NCI-H2227 treated with DMSO at 0.1 percent for 48 hours (cell line): Measurements from ENCODE around the gene DVL1.

Source experiments
- DNase-seq: peaks from one replicate; lab custom pipeline; 2025; lab: John Stamatoyannopoulos, UW

Gene DVL1

DNA sequence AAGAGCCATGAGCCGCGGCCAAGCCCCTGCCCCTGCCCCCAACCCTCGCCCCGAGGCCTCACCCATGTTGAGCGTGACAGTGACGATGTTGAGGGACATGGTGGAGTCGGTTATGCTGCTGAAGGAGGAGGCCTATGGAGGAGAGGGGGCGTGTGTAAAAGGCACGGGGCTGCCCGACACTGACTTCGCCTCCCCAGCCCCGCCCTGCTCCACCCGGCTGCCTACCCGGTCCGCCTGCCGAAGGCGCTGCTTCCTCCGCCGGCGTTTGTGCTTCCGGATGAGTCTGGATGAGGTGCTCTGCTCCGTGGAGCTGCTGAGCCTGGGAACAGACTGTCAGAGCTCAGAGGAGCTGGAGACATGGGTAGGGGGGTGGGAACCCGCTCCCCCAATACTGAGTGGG, 9.0 kb downstream of the DVL1 start:
- no peak for DNase-seq

DNA sequence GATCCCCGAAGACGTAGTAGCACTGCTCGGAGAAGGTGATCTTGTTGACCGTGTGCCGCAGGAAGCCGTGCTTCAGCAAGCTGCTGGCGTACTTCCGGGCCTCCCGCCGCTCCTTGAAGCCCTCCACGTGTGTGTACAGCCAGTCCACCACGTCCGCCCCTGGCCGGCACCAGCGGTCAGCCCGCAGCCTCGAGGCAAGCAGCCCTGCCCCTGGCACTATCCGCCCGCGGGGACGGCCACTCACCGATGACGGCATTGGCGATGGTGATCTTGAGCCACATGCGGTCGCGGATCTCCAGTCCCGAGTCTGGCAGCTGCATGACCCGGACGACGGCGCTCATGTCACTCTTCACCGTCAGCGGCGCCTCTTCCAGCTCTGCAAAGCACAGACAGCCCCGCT, 10.9 kb downstream of the DVL1 start:
- no peak for DNase-seq

DNA sequence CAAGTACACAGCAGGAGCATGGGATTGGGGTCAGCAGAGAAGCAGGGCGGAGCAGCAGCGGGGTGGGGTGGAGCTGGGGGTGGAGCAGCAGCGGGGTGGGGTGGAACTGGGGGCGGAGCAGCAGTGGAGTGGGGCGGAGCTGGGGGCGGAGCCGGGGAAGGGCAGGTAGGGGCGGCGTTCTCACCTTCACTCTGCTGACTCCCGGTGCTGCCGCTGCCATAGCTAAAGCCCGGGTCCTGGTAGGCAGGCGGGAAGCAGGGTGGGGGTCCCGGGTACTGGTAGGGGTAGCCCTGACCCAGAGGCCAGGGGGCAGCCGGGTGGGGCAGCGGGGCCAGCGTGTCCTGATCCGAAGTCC, 11.4 kb downstream of the DVL1 start:
- no peak for DNase-seq

DNA sequence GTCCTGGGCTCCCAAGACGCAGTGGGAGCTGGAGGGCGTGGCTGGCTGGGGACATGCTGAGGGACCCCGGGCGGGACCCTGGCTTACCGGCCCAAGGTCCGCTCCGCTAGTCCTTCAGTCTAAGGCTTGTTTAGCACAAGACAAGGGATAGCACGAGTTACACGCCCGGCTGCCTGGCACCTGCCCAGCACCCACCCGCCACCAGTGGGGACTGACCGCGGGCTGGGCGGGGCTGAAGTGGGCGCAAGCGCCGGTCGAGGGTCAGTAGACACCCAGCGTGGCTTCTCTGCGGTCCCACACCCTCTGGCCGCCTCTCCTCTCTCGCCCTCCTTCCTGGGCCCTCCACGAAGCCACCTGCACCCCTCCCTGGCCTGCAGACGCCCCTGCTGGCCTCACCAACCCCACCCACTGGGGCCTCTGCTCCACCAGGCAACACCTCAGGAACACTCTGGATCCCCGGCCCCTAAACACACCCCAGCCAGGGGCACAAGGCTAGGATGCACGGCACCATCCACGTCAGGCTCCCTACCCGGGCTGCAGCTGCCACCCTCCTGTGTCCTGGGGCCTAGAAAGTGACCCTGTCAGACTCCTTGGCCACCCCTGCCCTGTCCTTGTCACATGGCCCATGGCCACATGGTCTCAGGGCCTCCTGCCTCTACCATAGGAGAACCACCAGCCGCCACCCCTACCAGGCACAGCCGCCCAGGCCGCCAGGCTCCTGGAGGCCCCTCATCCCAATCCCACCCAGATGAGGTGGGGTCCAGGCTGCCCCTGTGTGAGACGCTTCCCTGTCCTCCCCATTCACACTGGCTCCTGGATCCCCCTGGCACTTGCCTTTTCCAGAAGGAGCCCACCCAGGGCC, 12.1 kb downstream of the DVL1 start:
- DNase-seq, result no peak

DNA sequence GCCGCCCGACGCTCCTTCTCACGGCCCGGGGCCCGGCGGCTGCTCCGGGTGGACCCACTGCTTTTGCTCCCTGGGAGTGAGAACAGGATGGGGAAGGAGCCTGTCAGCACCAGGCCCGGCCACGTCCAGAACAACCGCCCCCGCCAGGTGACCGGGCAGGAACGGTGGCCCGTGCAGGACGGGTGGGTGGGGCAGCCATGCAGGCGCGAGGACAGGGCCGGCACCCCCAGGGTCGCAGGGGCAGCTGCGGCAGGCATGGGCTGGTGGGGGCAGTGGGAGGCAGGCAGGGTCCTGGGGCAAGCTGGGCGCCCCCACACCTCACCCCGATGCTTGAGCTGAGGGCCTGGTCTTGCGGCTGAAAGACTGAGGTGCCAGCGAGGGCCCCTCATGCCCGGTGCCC, 12.8 kb downstream of the DVL1 start:
- no peak for DNase-seq

DNA sequence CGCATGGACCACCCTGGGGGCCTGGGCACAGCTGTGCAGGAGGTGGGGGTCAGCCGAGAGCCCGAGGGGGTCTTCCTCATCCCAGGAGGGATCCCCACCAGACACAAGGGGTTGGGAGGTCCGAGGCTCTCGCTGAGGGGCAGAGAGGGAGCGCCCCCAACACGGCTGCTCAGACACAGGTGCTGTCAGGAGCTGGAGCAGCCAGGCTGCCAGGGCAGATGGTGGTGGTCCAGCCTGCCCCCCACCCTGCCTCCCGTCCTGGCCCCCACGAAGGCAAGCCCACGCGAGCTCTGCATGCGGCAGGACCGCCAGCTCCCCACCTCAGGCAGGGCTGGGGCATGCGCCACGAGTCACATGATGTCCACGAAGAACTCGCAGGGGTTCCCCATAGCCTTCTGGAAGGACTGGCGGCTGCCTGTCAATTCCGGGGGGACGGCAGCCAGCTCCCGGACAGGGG, 13.4 kb downstream of the DVL1 start:
- DNase-seq, result no peak

DNA sequence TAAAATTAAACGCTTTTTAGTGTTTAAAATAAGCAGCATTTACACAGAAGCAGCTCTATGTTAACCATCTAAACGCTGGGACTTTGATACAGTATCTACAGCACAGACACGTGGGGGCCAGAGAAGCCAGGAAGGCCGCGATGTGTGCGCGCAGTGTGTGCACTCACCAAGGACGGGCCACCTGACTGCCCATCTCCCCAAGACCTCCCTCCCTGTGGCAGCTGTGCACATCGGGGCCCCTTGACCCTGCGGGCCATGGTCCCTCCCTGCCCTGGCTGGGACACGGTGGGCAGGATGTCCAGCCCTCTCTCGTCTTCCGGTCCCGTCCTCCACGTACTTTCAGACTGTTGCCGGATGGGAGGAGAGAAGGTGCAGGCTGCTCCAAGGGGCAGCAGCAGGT, 13.9 kb downstream of the DVL1 start:
- DNase-seq, result no peak

DNA sequence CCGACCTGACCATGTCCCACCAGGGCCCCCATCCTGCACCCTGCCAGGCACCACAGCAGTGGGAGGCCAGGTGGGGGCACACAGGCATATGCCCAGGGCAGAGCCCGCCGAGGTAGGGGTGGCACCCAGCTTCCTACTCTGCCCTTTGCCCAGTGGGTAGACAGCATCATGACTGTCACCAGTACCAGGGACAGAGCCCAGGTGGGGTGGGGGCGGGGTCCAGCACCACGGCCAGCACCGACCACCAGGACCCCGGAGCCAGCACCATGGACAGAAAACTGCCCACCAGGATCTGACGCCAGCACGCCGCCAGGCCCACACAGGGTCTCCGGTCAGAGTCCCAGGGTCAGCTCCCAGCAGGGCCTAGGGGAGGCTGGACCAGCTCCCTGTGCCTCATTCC, 14.4 kb downstream of the DVL1 start:
- DNase-seq, result no peak

DNA sequence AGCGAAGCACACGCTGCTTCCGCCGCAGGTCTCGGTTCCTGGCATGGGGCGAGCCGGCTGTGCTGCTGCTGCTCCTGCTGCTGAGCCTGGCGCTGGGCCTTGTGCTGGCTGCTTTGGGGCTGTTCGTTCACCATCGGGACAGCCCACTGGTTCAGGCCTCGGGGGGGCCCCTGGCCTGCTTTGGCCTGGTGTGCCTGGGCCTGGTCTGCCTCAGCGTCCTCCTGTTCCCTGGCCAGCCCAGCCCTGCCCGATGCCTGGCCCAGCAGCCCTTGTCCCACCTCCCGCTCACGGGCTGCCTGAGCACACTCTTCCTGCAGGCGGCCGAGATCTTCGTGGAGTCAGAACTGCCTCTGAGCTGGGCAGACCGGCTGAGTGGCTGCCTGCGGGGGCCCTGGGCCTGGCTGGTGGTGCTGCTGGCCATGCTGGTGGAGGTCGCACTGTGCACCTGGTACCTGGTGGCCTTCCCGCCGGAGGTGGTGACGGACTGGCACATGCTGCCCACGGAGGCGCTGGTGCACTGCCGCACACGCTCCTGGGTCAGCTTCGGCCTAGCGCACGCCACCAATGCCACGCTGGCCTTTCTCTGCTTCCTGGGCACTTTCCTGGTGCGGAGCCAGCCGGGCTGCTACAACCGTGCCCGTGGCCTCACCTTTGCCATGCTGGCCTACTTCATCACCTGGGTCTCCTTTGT, 15.5 kb downstream of the DVL1 start:
- DNase-seq, result no peak

DNA sequence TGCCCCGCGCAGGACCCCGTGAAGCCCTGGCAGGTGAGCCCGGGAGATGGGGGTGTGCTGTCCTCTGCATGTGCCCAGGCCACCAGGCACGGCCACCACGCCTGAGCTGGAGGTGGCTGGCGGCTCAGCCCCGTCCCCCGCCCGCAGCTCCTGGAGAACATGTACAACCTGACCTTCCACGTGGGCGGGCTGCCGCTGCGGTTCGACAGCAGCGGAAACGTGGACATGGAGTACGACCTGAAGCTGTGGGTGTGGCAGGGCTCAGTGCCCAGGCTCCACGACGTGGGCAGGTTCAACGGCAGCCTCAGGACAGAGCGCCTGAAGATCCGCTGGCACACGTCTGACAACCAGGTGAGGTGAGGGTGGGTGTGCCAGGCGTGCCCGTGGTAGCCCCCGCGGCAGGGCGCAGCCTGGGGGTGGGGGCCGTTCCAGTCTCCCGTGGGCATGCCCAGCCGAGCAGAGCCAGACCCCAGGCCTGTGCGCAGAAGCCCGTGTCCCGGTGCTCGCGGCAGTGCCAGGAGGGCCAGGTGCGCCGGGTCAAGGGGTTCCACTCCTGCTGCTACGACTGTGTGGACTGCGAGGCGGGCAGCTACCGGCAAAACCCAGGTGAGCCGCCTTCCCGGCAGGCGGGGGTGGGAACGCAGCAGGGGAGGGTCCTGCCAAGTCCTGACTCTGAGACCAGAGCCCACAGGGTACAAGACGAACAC, 16.3 kb downstream of the DVL1 start:
- DNase-seq, result no peak

DNA sequence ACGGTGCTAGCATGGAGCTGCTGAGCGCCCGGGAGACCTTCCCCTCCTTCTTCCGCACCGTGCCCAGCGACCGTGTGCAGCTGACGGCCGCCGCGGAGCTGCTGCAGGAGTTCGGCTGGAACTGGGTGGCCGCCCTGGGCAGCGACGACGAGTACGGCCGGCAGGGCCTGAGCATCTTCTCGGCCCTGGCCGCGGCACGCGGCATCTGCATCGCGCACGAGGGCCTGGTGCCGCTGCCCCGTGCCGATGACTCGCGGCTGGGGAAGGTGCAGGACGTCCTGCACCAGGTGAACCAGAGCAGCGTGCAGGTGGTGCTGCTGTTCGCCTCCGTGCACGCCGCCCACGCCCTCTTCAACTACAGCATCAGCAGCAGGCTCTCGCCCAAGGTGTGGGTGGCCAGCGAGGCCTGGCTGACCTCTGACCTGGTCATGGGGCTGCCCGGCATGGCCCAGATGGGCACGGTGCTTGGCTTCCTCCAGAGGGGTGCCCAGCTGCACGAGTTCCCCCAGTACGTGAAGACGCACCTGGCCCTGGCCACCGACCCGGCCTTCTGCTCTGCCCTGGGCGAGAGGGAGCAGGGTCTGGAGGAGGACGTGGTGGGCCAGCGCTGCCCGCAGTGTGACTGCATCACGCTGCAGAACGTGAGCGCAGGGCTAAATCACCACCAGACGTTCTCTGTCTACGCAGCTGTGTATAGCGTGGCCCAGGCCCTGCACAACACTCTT, 17.0 kb downstream of the DVL1 start:
- no peak for DNase-seq

DNA sequence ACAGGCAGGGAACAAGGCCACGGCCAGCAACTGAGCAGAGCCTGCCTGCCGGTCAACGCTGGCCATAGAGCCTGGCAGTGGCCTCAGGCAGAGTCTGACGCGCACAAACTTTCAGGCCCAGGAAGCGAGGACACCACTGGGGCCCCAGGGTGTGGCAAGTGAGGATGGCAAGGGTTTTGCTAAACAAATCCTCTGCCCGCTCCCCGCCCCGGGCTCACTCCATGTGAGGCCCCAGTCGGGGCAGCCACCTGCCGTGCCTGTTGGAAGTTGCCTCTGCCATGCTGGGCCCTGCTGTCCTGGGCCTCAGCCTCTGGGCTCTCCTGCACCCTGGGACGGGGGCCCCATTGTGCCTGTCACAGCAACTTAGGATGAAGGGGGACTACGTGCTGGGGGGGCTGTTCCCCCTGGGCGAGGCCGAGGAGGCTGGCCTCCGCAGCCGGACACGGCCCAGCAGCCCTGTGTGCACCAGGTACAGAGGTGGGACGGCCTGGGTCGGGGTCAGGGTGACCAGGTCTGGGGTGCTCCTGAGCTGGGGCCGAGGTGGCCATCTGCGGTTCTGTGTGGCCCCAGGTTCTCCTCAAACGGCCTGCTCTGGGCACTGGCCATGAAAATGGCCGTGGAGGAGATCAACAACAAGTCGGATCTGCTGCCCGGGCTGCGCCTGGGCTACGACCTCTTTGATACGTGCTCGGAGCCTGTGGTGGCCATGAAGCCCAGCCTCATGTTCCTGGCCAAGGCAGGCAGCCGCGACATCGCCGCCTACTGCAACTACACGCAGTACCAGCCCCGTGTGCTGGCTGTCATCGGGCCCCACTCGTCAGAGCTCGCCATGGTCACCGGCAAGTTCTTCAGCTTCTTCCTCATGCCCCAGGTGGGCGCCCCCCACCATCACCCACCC, 17.9 kb downstream of the DVL1 start, which contains the start of gene TAS1R3:
TSS of gene TAS1R3 (plus strand) at position 213 of the 898 bp plus-strand sequence. CDS start at position 279, 66 bp downstream.
- DNase-seq, result no peak

DNA sequence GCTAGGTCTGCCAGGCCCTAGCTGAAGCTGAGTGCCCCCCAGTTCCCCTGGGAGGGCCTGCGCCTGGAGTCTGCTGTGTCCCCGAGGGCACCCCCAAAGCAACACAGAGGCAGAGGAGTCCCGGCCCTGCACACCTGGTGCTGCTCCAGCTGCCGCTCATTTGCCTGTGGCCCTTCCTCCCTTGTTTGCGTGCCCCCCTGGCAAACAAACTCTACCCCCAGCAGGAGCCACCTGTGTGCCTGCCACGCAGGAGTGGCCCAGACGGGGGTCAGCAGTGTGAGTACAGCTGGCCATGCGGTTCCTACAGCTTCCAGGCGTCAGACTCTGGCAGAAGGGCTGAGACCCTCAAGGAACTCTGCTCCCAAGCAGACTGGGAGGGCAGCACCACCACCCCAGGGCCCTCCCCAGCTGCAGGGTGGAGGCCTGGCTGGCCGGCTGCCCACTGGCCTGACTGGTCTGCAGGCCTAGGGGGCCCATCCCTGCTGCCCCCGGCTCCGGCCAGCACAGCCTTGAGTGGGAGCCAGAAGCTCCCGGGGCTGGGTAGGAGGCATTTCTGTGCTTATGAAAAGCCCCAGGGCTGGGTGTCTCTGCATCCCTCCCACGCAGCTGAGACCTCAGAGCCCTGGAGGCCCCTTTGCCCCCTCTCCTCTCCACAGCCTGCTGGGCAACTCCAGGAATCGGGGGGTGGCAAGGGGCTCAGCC, 18.7 kb downstream of the DVL1 start:
- DNase-seq, result no peak

DNA sequence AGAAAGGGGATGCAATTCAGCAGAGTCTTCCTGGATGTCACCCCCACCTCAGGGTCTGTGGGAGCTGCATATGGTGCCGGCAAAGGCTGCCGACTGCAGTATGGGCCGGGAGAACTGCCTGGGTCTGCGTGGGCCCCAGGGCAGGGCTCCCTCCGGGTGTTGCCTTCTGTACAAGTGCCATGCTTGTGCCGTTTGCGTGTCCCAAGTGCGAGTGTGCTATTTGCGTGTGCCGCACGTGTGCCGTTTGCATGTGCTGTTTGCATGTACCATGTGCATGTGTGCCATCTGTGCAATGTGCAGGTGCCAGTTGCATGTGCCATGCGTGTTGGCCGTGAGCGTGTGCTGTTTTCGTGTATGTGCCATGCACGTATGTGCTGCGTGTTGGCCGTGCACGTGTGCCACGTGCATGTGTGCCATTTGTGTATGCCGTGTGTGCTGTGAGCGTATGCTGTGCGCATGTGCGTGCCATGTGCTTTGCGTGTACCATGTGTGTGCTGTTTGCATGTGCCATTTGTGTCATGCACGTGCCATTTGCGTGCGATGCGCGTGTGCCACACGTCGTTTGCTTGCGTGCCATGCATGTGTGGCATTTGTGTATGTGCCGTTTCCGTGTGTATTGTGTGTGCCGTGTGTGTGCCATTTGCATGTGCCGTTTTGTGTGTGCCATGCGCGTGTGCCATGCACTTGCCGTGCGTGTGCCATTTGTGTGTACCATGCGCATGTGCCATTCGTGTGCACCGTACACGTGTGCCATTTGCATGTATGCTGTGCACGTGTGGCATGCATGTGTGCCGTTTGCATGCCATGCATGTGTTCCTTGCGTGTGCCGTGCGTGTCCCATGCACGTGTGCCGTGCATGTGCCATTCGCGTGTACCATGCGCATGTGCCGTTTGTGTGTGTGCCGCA, 19.7 kb downstream of the DVL1 start:
- no peak for DNase-seq

DNA sequence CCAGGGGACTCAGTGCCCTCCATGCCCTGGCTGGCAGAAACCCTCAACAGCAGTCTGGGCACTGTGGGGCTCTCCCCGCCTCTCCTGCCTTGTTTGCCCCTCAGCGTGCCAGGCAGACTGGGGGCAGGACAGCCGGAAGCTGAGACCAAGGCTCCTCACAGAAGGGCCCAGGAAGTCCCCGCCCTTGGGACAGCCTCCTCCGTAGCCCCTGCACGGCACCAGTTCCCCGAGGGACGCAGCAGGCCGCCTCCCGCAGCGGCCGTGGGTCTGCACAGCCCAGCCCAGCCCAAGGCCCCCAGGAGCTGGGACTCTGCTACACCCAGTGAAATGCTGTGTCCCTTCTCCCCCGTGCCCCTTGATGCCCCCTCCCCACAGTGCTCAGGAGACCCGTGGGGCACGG, 21.0 kb downstream of the DVL1 start:
- DNase-seq, result no peak

DNA sequence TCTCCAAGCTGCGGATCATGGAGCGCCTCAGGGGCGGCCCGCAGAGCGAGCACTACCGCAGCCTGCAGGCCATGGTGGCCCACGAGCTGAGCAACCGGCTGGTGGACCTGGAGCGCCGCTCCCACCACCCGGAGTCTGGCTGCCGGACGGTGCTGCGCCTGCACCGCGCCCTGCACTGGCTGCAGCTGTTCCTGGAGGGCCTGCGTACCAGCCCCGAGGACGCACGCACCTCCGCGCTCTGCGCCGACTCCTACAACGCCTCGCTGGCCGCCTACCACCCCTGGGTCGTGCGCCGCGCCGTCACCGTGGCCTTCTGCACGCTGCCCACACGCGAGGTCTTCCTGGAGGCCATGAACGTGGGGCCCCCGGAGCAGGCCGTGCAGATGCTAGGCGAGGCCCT, 21.9 kb downstream of the DVL1 start:
- no peak for DNase-seq

DNA sequence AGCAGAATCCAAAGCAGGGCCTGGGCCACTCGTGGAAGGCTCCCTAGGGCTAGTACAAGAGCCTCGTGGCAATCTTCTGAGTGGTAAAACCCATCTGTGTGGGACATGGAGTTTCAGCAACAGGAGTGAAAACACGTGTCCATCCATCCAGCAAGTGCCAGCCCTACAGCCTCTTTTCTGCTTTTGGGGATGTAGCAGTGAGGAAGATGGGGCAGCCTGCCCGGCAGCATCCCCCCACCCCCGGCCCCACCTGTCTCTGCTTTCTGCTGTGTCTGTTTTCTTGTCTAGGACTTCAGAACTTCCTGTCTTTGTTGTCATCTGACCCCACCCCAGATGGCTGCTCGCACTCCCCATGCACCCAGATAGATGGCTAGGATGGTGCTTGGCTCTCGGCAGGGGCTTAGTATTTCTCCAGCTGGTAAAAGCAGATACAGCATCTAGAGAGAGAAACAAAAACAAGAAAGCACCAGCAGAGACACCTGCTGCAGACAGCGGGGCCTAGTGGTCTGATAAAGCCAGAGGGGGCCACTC, 23.1 kb downstream of the DVL1 start:
- DNase-seq, result no peak

DNA sequence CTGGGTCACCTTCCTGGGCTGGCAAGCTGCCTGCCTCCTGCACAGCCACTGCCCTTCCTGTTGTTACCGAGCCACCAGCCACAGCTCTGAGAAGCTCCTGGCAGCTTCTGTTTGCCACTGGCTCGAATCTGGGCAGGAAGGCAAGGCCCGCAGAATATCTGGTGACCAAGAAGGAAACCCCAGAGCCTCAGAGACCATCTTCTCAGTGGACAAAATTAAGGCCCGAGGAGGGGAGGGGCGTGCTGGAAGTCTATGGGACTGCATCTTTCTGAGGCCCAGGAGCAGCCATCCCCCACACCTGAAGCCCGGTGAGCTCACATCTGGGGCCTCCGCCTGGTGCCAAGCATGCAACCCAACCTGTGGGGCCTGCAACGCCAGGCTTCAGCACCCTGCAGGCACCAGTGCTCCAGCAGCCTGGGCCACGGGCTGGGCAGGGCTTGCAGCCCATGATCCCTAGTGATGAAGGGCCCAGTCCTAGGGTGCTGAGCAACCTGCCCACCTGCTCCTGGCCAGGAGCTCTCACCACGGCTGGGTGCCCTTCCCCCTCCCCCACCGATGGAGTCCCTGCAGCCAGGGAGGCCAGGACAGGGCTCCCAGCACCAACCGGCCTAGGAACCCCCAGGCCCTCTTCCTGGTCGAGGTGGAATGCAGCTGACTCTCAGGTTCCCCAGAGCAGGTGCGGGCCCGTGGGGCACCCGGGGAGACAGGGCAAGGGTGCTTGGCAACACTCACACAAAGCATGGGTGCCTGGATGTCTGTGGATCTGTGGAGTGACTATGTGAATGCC, 23.7 kb downstream of the DVL1 start:
- DNase-seq, result no peak
